Measurements from ENCODE around the gene SUPV3L1.

GRCh38 chr10:69242852-69243212 lies 62.8 kb downstream of the SUPV3L1 start:
- TF ChIP-seq EZH2 (IDR thresholded peaks at IDR 0.05; ENCODE audit: borderline replicate concordance, insufficient read depth, low read length, poor library complexity, severe bottlenecking) (no peak), POLR2AphosphoS5 (IDR thresholded peaks at IDR 0.05) (no peak), MXI1 (conservative IDR thresholded peaks at IDR 0.05; ENCODE audit: poor library complexity, severe bottlenecking) (no peak), REST (IDR thresholded peaks at IDR 0.05; ENCODE audit: borderline replicate concordance) (no peak), CTCF (IDR thresholded peaks at IDR 0.05; ENCODE audit: poor library complexity, severe bottlenecking) (no peak)
